Tibial nerve (tissue), 4 donors: ENCODE results near the gene MAP1LC3B. TPM values are rescaled to one million over a fixed set of nuclear protein-coding genes. Genes with fewer than 3 reads are reported as not detected.
A peak's percentile ranks its signal among the peaks of the same experiment; 100 is the strongest.

Experiments used
- DNase-seq, 2 donors: peaks; one replicate each; pipeline ENCODE4 v3.0.0-alpha.2; 2019; ENCODE audit warnings: low spot score in 2 of 2
- H3K27ac ChIP-seq, 4 donors: fragments of 200-600 bp; sonication (generic) in 3 of 4; one replicate each; pipeline ENCODE4 v1.5.1; 2017 to 2019; ENCODE audit warnings: mild to moderate bottlenecking in 1 of 4
- H3K27me3 ChIP-seq, 2 donors: fragments of 200-600 bp; sonication (generic) in 1 of 2; one replicate each; pipeline versions ENCODE4 v1.5.1 to v1.6.0; 2017 to 2019
- H3K36me3 ChIP-seq, 3 donors: fragments of 200-600 bp; sonication (generic); one replicate each; pipeline ENCODE4 v1.5.1; 2018 to 2019
- H3K4me1 ChIP-seq, 4 donors: fragments of 200-600 bp; sonication (generic) in 3 of 4; one replicate each; pipeline ENCODE4 v1.5.1; 2017 to 2019
- H3K4me3 ChIP-seq, 4 donors: fragments of 200-600 bp; sonication (generic) in 3 of 4; one replicate each; pipeline ENCODE4 v1.5.1; 2017 to 2019; ENCODE audit warnings: mild to moderate bottlenecking in 1 of 4, moderate library complexity in 1 of 4
- H3K9me3 ChIP-seq, 4 donors: fragments of 200-600 bp; sonication (generic) in 3 of 4; one replicate each; pipeline ENCODE4 v1.5.1; 2017 to 2019
- CTCF ChIP-seq, 5 experiments: fragments of 200-600 bp in 3 of 5; fragments of 450-650 bp in 2 of 5; sonication (generic) in 3 of 5; IDR thresholded peaks; one replicate each; pipeline ENCODE4 v1.5.1; 2016 to 2019; ENCODE audit warnings: antibody characterized with exemption in 5 of 5, mild to moderate bottlenecking in 3 of 5, moderate library complexity in 2 of 5
- EP300 ChIP-seq, 2 donors: sonication (generic); formaldehyde crosslinking; IDR thresholded peaks; one replicate each; pipeline ENCODE4 v1.6.1; 2017; ENCODE audit warnings: antibody characterized with exemption in 2 of 2, mild to moderate bottlenecking in 1 of 2
- POLR2A ChIP-seq, 2 donors: fragments of 450-650 bp; IDR thresholded peaks; one replicate each; pipeline ENCODE4 v1.6.1; 2017; ENCODE audit warnings: antibody characterized with exemption in 2 of 2, mild to moderate bottlenecking in 2 of 2, moderate library complexity in 2 of 2
- whole genome bisulfite sequencing, 2 donors: methylation state at CpG; one replicate each; pipeline ENCODE4 v1.1.5; 2018; 5-methylcytosine and 5-hydroxymethylcytosine counted together
- total RNA-seq, 4 donors: library from RNA; depleted of rRNA; stranded (reverse); fragments of >200 nt; gene quantifications; one replicate each; pipeline ENCODE4 v1.1.0, GENCODE V29; 2016

MAP1LC3B gene
- total RNA-seq, 4 donors from 2014 or later, result 60.9 to 78.1 (median 68.2) TPM

DNA sequence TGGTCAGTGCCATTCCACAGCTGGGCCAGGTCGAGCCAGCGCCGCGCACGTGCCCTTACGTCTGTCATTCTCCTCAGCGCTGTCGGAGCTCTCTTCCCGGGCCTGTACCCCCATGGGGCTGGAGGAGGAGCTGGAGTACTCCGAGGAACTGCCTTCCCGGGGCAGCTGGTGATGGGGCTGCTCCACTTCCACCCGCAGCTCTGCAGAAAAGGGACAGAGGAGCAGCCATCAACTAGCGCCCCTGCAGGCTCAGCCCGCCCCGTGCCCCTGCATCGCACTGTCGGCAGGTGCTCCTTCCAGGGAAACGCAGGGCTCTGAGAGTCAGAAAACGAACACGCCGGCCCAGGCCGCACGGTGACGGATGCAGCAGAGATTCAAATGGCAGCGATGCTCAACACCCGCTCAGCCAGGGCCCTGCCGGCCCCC is 20.9 kb downstream of the MAP1LC3B start:
- TF ChIP-seq CTCF (IDR thresholded peaks at IDR 0.05) (no peak), EP300 (IDR thresholded peaks at IDR 0.05) (no peak), POLR2A (IDR thresholded peaks at IDR 0.05) (no peak)
- DNase-seq, result no peak
- no peaks in the 10 kb centered on the region for H3K4me1 ChIP-seq
- H3K36me3 ChIP-seq, result peaks cover 0 to 93% (median 22%) of the 10 kb centered on the region in 3 donors
- H3K9me3 ChIP-seq, result no peaks in the 10 kb centered on the region
- no peak overlapping the region for H3K4me3 ChIP-seq
- no peak overlapping the region for H3K27ac ChIP-seq
- H3K27me3 ChIP-seq, result no peaks in the 10 kb centered on the region
- 86 to 90% methylated on average over 24 to 27 of the region's 27 CpGs for WGBS, 2 donors

DNA sequence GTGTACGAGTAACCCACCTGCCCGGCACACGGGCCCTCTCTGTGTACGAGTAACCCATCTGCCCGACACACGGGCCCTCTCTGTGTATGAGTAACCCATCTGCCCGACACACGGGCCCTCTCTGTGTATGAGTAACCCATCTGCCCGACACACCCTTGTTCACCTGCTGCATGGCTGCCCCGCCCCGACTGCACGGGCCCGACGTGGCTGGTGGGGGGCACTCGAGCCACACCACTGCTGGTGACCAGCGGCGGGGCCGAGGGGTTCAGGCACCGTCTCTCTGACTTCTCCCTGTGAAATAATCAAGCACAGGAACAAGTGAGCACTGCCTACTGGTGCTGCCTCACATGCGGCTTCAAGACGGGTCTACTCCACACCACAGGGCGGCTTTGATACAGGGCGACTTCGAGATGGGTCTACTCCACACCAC is 22.1 kb downstream of the MAP1LC3B start:
- Histone ChIP-seq H3K9me3 (no peaks in the 10 kb centered on the region), H3K27ac (no peak overlapping the region), H3K36me3 (peaks cover 0 to 97% (median 25%) of the 10 kb centered on the region in 3 donors), H3K27me3 (no peaks in the 10 kb centered on the region), H3K4me3 (no peak overlapping the region), H3K4me1 (no peaks in the 10 kb centered on the region)
- 85 to 89% methylated on average over 20 to 23 of the region's 24 CpGs for WGBS, 2 donors
- no peak for TF ChIP-seq EP300 (IDR thresholded peaks at IDR 0.05)
- no peak for TF ChIP-seq POLR2A (IDR thresholded peaks at IDR 0.05)
- no peak for TF ChIP-seq CTCF (IDR thresholded peaks at IDR 0.05)
- no peak for DNase-seq

GRCh38 chr16:87415441-87415840 is 23.3 kb downstream of the MAP1LC3B start:
- Histone ChIP-seq H3K4me1 (no peaks in the 10 kb centered on the region), H3K9me3 (no peaks in the 10 kb centered on the region), H3K36me3 (peaks cover 0 to 96% (median 23%) of the 10 kb centered on the region in 3 donors), H3K27ac (no peak overlapping the region), H3K4me3 (no peak overlapping the region), H3K27me3 (no peaks in the 10 kb centered on the region)
- TF ChIP-seq CTCF (IDR thresholded peaks at IDR 0.05) (no peak), POLR2A (IDR thresholded peaks at IDR 0.05) (no peak), EP300 (IDR thresholded peaks at IDR 0.05) (no peak)
- WGBS, 2 donors, result 82 to 83% methylated on average over 9 of the region's 9 CpGs
- DNase-seq, result no peak

DNA sequence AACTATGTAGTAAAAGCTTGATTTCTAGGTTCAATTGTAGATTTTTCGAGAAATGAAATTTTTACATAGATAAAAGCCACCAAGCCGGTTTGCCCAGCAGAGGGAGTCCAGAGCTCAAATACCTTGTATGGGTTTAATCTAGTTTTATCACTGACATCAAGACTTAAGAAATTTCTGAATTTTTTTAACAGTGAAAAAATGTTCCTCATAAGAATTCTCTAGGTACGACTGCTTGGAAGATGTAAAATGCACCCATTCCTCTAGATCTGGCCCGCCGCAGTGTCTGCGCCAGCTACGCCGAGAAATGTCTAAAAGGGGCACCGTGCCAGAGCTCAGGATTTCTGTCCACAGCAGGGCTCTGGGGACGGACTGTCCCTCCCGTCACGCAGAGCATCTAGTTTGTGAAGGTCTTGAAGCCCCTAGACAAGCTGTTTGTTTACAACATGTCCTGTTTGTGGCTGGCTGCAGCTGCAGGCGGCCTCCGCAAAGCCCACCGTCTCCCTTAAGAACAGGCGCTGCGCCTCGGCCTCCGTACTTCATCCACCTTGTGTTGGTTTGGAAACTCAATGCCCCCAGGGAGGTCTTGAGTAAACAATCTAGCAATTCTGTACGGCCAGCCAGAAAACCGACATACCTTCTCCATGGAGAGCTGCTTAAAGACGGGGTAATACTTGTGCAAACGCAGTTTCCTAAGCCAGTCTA is 24.8 kb downstream of the MAP1LC3B start:
- WGBS, 2 donors, result 73 to 77% methylated on average over 22 to 23 of the region's 23 CpGs
- peaks cover 2 to 96% (median 18%) of the 10 kb centered on the region in 3 donors for H3K36me3 ChIP-seq
- H3K27ac ChIP-seq, result no peak overlapping the region
- TF ChIP-seq CTCF (IDR thresholded peaks at IDR 0.05), result peak; percentile 42 to 77 (median 56)
- TF ChIP-seq EP300 (IDR thresholded peaks at IDR 0.05), result no peak
- TF ChIP-seq POLR2A (IDR thresholded peaks at IDR 0.05), result no peak
- H3K4me1 ChIP-seq, result no peaks in the 10 kb centered on the region
- peak in 1 of 2 donors; percentile 75 for DNase-seq
- no peaks in the 10 kb centered on the region for H3K9me3 ChIP-seq
- H3K27me3 ChIP-seq, result no peaks in the 10 kb centered on the region
- H3K4me3 ChIP-seq, result no peak overlapping the region

- peaks cover 2 to 96% (median 13%) of the 10 kb centered on the region in 3 donors for H3K36me3 ChIP-seq
These were observed 25.4 kb downstream of the MAP1LC3B start for GRCh38 chr16:87417528-87417910.

More at GRCh38 chr16:87417528-87417910, 25.4 kb downstream of the MAP1LC3B start:
- TF ChIP-seq EP300 (IDR thresholded peaks at IDR 0.05) (no peak), POLR2A (IDR thresholded peaks at IDR 0.05) (no peak), CTCF (IDR thresholded peaks at IDR 0.05) (no peak)
- Histone ChIP-seq H3K4me3 (no peak overlapping the region), H3K9me3 (no peaks in the 10 kb centered on the region), H3K27me3 (no peaks in the 10 kb centered on the region), H3K27ac (no peak overlapping the region), H3K4me1 (no peaks in the 10 kb centered on the region)
- 88 to 93% methylated on average over 1 to 10 of the region's 13 CpGs for WGBS, 2 donors
- no peak for DNase-seq
